Esophagus squamous epithelium (tissue), 5 donors: ENCODE results near the gene RIN3. TPM values are rescaled to one million over a fixed set of nuclear protein-coding genes. Genes with fewer than 3 reads are reported as not detected.

Experiments
- DNase-seq: peaks from one replicate; lab custom pipeline; 2025; lab: John Stamatoyannopoulos, UW
- H3K27ac ChIP-seq, 4 donors: fragments of 200-600 bp; sonication (generic); one replicate each; pipeline ENCODE4 v1.5.1; 2016 to 2019; ENCODE audit warnings: mild to moderate bottlenecking in 1 of 4
- H3K27me3 ChIP-seq, 4 donors: fragments of 200-600 bp; sonication (generic); 1 replicate in 3 of 4; 2 replicates in 1 of 4; pipeline versions ENCODE4 v1.5.1 to v1.6.0; 2017 to 2021; ENCODE audit warnings: antibody characterized with exemption in 1 of 4
- H3K36me3 ChIP-seq, 3 donors: fragments of 200-600 bp; sonication (generic); one replicate each; pipeline ENCODE4 v1.5.1; 2016 to 2019
- H3K4me1 ChIP-seq, 3 donors: fragments of 200-600 bp; sonication (generic); one replicate each; pipeline ENCODE4 v1.5.1; 2017 to 2019
- H3K4me3 ChIP-seq, 4 donors: fragments of 200-600 bp; sonication (generic); 1 replicate in 3 of 4; 2 replicates in 1 of 4; pipeline ENCODE4 v1.5.1; 2016 to 2019; ENCODE audit warnings: mild to moderate bottlenecking in 2 of 4, moderate library complexity in 1 of 4
- H3K9me3 ChIP-seq, 3 donors: fragments of 200-600 bp; sonication (generic); one replicate each; pipeline ENCODE4 v1.5.1; 2016 to 2019
- POLR2A ChIP-seq, 4 donors: fragments of 450-650 bp; IDR thresholded peaks; one replicate each; pipeline ENCODE4 v1.6.1; 2017; ENCODE audit warnings: antibody characterized with exemption in 4 of 4, mild to moderate bottlenecking in 4 of 4, moderate library complexity in 3 of 4
- WGBS, 2 donors: methylation state at CpG; one replicate each; pipeline ENCODE4 v1.1.5; 2018; 5-methylcytosine and 5-hydroxymethylcytosine counted together
- intact Hi-C: fragments of 100-400 bp; cut with DNase I; formaldehyde crosslinking; loops from one replicate; pipeline ENCODE4 v1.15.0; 2022
- total RNA-seq, 4 donors: library from RNA; depleted of rRNA; stranded (reverse); fragments of >200 nt; gene quantifications; one replicate each; pipeline ENCODE4 v1.1.0, GENCODE V29; 2016
- TF ChIP-seq, protein P1 (sequence below), 6 experiments: fragments of 450-650 bp in 4 of 6; fragments of 200-600 bp in 2 of 6; sonication (generic) in 2 of 6; IDR thresholded peaks; one replicate each; pipeline ENCODE4 v1.5.1; 2016 to 2019; ENCODE audit warnings: antibody characterized with exemption in 6 of 6, mild to moderate bottlenecking in 4 of 6, moderate library complexity in 4 of 6
- donor health status: DM: yes; HTN: yes; CAD: no.

RIN3 gene
- total RNA-seq, 4 donors from 2014 or later, result 1.9 to 9.7 (median 4.4) TPM

DNA sequence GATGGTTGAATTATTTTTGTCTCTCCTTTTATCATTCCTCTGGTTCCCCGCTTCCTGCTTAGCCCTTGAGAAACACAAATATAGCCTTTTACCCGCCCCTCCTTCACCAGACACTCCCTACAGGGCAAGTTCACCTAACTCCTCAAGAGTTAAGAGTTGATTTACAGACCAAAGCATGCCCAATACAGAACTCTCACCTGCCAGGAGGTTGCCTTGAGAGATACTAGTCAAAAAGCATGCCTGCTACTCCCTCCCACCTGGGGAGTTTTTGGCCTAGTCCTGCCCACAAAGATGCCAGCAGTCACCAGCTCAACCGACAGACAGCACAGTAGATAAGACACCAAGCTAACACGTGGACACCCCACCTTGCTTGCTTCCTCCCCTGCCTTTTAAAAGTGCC lies 223.6 kb downstream of the RIN3 start:
- WGBS, 2 donors, result 65 to 74% methylated on average over 4 of the region's 4 CpGs
- Histone ChIP-seq H3K9me3 (no peaks in the 10 kb centered on the region), H3K27ac (no peak overlapping the region), H3K36me3 (peaks cover 0 to 32% (median 0%) of the 10 kb centered on the region in 3 donors), H3K4me3 (no peak overlapping the region), H3K4me1 (peaks cover 0 to 12% (median 0%) of the 10 kb centered on the region in 3 donors), H3K27me3 (no peaks in the 10 kb centered on the region)
- intact Hi-C loops, result no loop called here
- no peak for DNase-seq
- no peak for TF ChIP-seq POLR2A (IDR thresholded peaks at IDR 0.05)
- TF ChIP-seq, protein P1, sequence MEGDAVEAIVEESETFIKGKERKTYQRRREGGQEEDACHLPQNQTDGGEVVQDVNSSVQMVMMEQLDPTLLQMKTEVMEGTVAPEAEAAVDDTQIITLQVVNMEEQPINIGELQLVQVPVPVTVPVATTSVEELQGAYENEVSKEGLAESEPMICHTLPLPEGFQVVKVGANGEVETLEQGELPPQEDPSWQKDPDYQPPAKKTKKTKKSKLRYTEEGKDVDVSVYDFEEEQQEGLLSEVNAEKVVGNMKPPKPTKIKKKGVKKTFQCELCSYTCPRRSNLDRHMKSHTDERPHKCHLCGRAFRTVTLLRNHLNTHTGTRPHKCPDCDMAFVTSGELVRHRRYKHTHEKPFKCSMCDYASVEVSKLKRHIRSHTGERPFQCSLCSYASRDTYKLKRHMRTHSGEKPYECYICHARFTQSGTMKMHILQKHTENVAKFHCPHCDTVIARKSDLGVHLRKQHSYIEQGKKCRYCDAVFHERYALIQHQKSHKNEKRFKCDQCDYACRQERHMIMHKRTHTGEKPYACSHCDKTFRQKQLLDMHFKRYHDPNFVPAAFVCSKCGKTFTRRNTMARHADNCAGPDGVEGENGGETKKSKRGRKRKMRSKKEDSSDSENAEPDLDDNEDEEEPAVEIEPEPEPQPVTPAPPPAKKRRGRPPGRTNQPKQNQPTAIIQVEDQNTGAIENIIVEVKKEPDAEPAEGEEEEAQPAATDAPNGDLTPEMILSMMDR (IDR thresholded peaks at IDR 0.05), result no peak

DNA sequence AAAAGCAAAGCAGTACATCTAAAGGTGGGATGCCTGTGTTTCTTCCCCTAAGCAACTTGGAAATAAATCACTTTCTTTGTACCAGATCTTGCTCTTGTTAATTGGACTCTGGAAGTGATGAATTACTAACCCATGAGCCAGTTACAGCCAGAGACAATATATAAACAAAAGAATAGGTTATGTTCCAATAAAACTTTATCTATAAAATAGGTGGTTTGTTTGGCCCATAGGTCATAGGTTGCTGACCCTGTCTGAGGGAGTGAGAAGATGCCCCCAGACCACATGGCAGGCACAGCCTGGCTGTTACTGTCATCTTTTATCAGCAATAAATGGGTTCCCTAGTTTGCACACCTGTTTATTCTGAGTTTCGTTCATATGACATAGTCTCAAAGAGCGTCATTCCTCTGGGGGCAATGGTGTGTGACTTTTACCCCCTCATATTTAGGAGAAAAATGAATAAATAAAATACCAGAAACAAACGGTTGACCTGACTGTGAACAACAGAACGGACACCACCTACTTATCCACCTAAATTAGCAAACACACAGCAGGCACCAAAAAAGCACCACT lies 224.1 kb downstream of the RIN3 start:
- H3K27me3 ChIP-seq, result no peaks in the 10 kb centered on the region
- no peak overlapping the region for H3K4me3 ChIP-seq
- no peak for DNase-seq
- H3K9me3 ChIP-seq, result no peaks in the 10 kb centered on the region
- no peak for TF ChIP-seq POLR2A (IDR thresholded peaks at IDR 0.05)
- TF ChIP-seq, protein P1 (IDR thresholded peaks at IDR 0.05), result no peak
- WGBS, 2 donors, result 81 to 87% methylated on average over 4 of the region's 4 CpGs
- H3K36me3 ChIP-seq, result peaks cover 0 to 32% (median 0%) of the 10 kb centered on the region in 3 donors
- intact Hi-C loops, result no loop called here
- no peak overlapping the region for H3K27ac ChIP-seq
- peaks cover 0 to 10% (median 0%) of the 10 kb centered on the region in 3 donors for H3K4me1 ChIP-seq

Other genes starting within 250 kb of the RIN3 start
- under 1 TPM; 0.04 to 0.38 (median 0.20) TPM for gene SLC24A4, start 190.6 kb upstream of the RIN3 start, total RNA-seq
- 100 to 1,000 TPM in 1 of 4 donors, 10 to 100 TPM in 3; 42.6 to 107 (median 70.8) TPM for gene LGMN, start 234.8 kb downstream of the RIN3 start, total RNA-seq